ENCODE results near the gene PTPRD.

DNA sequence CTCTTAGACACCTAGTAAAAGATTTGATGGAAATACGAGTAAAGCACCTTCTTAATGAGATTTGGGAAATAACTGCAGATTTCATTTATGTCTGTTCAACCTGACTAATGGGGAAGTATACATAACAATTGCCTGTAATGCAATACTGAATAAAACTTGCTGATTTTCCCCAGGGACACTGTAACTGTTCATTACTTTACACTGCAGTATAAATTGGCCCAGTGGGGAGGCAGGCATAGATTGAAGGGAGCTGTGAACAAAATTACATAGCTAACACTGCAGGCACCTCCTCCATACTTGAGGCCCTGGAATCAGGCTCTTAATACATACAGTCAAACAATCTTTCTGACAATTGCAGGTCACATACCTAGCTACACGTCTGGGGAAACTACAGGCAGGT, 216.2 kb downstream of the PTPRD start:
- TF ChIP-seq, protein P1, sequence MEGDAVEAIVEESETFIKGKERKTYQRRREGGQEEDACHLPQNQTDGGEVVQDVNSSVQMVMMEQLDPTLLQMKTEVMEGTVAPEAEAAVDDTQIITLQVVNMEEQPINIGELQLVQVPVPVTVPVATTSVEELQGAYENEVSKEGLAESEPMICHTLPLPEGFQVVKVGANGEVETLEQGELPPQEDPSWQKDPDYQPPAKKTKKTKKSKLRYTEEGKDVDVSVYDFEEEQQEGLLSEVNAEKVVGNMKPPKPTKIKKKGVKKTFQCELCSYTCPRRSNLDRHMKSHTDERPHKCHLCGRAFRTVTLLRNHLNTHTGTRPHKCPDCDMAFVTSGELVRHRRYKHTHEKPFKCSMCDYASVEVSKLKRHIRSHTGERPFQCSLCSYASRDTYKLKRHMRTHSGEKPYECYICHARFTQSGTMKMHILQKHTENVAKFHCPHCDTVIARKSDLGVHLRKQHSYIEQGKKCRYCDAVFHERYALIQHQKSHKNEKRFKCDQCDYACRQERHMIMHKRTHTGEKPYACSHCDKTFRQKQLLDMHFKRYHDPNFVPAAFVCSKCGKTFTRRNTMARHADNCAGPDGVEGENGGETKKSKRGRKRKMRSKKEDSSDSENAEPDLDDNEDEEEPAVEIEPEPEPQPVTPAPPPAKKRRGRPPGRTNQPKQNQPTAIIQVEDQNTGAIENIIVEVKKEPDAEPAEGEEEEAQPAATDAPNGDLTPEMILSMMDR (IDR thresholded peaks at IDR 0.05), result no peak
- TF ChIP-seq EZH2 (IDR thresholded peaks at IDR 0.05) (no peak), EZH2phosphoT487 (IDR thresholded peaks at IDR 0.05) (no peak)

All from neural progenitor cell (in vitro differentiated cells).